Right lobe of liver (tissue), 4 donors: ENCODE data around the gene GTF2A1.

Source experiments
- POLR2A ChIP-seq: fragments of 450-650 bp; IDR thresholded peaks from one replicate; pipeline ENCODE4 v1.6.1; 2017; ENCODE audit warnings: antibody characterized with exemption, mild to moderate bottlenecking
- TF ChIP-seq, protein P1 (sequence below), 4 donors: fragments of 200-600 bp in 3 of 4; fragments of 450-650 bp in 1 of 4; IDR thresholded peaks; one replicate each; pipeline versions ENCODE4 v1.5.1 to v1.8.0; 2016 to 2022; ENCODE audit warnings: antibody characterized with exemption in 4 of 4, mild to moderate bottlenecking in 2 of 4
- donor health status: DM: no; HTN: no; CAD: no.
- donor health status: DM: no; HTN: no; CAD: no.
- donor health status: DM: no; HTN: yes; CAD: no.

DNA sequence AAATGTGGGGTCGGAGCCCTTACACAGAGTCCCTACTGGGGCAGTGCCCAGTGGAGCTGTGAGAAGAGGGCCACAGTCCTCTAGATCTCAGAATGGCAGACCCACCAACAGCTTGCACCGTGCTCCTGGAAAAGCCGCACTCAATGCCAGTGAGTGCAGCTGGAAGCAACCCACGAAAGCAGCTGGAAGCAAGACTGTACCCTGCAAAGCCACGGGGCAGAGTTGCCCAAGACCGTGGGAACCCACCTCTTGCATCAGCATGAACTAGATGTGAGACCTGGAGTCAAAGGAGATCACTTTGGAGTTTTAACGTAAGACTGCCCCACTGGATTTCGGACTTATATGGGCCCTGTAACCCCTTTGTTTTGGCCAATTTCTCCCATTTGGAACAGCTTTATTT is 12.3 kb downstream of the GTF2A1 start:
- TF ChIP-seq POLR2A, result no peak
- TF ChIP-seq, protein P1, sequence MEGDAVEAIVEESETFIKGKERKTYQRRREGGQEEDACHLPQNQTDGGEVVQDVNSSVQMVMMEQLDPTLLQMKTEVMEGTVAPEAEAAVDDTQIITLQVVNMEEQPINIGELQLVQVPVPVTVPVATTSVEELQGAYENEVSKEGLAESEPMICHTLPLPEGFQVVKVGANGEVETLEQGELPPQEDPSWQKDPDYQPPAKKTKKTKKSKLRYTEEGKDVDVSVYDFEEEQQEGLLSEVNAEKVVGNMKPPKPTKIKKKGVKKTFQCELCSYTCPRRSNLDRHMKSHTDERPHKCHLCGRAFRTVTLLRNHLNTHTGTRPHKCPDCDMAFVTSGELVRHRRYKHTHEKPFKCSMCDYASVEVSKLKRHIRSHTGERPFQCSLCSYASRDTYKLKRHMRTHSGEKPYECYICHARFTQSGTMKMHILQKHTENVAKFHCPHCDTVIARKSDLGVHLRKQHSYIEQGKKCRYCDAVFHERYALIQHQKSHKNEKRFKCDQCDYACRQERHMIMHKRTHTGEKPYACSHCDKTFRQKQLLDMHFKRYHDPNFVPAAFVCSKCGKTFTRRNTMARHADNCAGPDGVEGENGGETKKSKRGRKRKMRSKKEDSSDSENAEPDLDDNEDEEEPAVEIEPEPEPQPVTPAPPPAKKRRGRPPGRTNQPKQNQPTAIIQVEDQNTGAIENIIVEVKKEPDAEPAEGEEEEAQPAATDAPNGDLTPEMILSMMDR (IDR thresholded peaks at IDR 0.05), result no peak
